Measurements from ENCODE around the gene NRDC.
"Not testable (repeated sequence)": the region's sequence is repeated elsewhere in the genome, so short reads cannot be mapped to it uniquely, and the experiment has no call there.

Gene NRDC

DNA sequence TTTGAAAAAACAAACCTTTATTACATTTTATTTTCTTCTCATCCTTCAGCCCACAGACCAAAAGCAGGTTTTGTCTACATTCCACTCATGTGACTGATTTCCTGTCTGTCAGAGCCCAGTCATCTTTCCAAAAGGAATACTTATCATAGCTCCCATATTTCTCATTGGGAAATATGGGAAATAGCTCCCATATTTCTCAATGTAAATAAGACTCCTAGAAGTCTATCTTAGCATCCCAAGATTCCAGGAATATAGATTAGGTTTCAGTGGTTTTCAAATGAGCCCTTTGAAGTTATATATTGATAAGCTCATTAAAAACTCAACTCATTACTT lies 19.1 kb upstream of the NRDC start:
- no peak for DNase-seq (ENCODE audit: low read depth in 2 of 2)

DNA sequence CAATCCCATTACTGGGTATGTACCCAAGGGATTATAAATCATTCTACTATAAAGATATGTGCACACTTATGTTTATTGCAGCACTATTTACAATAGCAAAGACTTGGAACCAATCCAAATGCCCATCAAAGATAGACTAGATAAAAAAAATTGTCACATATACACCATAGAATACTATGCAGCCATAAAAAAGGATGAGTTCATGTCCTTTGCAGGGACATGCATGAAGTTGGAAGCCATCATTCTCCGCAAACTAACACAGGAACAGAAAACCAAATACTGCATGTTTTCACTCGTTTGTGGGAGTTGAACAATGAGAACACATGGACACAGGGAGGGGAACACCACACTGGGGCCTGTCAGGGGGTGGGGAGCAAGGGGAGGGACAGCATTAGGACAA lies 16.2 kb upstream of the NRDC start:
- DNase-seq (ENCODE audit: low read depth in 2 of 2): not testable (repeated sequence)

DNA sequence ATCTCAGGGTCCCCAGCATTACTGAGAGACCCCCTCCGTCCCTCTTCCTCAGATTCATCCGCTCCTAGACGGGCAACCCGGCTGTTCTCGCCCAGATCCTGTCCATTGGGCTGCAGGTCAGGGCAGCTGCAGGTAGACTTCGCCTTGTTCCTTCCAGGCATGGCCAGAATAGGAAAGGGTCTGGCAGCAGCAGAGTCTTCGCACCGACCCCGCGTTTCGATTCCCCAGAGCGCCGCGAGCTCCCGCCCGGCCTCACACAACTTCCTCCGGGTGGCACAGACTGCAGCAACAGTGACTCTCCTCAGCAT lies 265 bp downstream of the NRDC start:
- DNase-seq (ENCODE audit: low read depth in 2 of 2): no peak

GRCh38 chr1:51877434-51878307 lies 856 bp downstream of the NRDC start:
- no peak for DNase-seq (ENCODE audit: low read depth in 2 of 2)

- DNase-seq (ENCODE audit: low read depth in 2 of 2): no peak
Observed at GRCh38 chr1:51875836-51876235, 2.7 kb downstream of the NRDC start.

DNA sequence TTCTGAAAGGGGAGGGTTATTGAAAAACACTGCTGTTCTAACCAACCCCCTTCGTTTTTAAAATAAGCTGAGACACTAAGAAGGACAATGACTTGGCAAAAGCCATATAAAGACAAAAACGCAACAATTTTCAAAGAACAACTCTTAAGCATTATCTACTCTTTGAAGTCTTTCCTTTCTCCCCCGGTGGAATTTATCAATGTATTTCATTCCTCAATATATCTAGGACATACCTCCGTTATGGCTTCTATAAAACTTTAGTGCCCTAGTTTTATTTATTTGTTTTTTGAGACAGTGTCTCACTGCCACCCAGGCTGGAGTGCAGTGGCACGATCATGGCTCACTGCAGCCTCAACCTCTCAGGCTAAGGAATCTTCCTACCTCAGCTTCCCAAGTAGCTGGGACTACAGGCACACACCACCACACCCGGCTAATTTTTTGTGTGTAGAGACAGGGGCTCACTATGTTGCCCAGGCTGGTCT lies 3.2 kb downstream of the NRDC start:
- no peak for DNase-seq (ENCODE audit: low read depth in 2 of 2)

DNA sequence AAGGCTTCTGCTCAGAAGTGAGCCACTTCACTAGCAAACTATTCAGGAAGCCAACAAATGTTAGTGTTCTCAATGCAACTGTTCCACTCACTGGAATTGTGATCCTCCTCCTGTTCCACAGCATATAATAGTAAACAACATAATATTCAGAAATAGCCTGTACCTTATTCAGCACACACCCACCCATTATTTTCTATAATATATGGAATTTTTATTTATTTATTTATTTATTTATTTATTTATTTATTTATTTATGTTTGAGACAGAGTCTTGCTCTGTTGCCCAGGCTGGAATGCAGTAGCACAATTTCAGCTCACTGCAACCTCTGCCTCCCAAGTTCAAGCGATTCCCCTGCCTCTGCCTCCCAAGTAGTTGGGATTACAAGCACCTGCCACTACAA lies 5.3 kb downstream of the NRDC start:
- not testable (repeated sequence) for DNase-seq (ENCODE audit: low read depth in 2 of 2)

DNA sequence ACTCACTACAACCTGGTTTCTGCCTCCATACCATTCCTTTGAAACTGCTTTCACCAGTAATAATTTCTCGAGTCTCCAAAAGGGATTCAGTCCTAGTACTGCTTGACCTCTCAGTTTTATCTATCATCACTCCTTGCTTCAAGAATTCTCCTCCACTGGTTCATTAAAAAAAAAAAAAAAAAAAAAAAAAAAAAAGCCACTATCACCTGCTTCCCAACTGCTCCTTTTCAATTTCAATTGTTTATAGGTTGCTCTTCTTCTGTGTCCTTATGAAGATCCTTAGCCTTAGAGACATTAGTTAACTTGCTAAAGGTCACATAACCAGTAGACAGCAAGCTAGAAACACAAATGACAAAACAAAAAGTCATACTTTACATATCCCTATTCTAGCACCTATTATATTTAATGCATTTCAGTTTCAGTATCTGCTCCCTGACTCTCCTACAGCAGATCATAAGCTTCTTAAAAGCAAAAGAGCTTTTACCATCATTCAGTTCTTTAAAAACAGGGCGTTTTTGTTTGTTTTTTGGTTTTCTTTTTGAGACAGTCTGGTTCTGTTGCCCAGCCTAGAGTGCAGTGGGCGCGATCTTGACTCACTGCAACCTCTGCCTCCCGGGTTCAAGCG lies 7.1 kb downstream of the NRDC start:
- DNase-seq (ENCODE audit: low read depth in 2 of 2): no peak

GRCh38 chr1:51870603-51871350 lies 7.8 kb downstream of the NRDC start:
- DNase-seq (ENCODE audit: low read depth in 2 of 2): no peak

GRCh38 chr1:51867479-51868232 lies 10.9 kb downstream of the NRDC start:
- no peak for DNase-seq (ENCODE audit: low read depth in 2 of 2)

DNA sequence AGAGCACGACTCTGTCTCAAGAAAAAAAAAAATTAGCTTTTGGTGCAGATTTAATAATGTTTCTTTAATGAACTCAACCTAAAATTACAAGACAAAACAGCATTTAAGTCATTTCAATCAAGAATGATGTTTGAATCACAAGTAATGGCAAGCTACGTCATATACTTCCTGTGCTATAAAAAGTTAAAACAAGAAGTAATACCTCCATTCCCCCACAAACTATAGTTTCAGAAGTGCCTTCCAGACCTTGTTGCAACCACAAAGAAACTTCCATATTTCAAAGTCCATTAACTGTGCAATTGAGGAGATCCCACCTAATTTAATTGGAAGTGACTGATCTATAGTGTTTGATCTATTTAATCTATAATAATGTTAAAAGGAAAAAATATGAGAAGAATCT lies 15.1 kb downstream of the NRDC start:
- no peak for DNase-seq (ENCODE audit: low read depth in 2 of 2)

GRCh38 chr1:51861669-51862068 lies 16.9 kb downstream of the NRDC start:
- no peak for DNase-seq (ENCODE audit: low read depth in 2 of 2)

DNA sequence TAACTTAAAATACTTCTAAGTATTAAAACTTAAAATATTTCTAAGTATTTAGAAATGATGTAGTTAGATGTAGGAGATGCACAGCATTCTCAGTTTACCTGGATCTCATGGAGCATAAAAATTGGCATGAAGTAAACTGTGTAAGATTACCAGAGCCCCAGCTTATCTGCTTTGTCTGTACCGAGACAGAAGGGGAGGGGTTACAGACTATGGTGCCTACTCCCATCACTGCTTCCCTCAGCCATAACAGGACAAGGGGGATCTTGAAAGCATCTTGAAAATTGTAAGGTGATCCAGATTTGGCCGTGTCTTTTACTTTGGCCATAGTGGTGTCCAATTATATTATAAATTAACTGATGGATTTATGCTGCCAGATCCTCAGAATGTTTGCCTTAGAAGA lies 18.8 kb downstream of the NRDC start:
- no peak for DNase-seq (ENCODE audit: low read depth in 2 of 2)

DNA sequence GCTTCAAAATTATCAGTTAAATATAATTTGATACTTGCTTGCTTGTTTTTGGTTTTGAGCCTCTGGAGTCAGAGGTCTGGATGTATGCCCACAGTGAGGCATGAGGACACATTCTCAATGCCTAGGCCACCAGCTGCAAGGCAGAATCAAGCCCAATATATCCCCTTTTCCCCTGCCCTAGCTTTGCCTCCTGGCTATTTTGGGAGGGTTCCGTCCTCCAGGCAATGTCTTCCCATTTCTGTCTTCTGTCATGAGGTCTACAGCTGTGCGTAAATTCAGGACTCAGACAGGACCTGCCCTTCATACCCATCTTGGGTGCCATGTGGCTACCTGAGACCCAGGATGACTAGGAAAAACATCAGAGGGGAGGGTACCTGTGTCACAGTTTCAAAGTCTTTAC lies 19.2 kb downstream of the NRDC start:
- no peak for DNase-seq (ENCODE audit: low read depth in 2 of 2)

DNA sequence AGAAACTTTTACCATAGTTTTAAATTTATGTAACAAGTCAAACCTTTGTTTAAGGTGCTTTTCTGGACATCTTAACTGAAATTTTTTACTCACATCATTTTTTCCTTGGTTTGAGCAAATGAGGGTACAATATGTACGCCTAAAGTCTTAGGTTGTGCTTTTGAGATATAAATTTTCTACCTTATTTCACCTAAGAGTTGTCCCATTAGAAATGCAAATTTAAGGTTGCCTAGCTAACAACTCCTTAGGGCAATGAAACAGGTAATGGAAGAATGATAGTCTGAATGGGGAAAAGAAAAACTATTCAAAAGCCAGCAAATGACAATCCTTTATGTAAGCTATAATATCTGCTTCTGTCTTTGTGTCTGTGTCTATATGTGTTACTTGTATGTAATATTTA lies 19.6 kb downstream of the NRDC start:
- DNase-seq (ENCODE audit: low read depth in 2 of 2): no peak

DNA sequence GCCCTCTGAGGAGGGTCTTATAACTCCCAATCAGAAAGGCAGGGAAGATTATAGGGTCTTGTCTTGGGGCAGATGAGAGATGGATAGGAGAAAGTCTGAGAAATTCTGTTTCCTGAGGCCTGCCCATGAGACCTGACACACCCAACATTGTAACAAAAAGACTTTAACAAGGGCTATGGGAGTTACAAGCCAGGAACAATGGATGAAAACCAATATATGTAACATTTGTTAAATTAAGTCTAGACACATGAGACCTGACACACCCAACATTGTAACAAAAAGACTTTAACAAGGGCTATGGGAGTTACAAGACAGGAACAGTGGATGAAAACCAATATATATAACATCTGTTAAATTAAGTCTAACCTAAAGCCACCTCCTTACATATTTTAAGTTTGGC lies 21.8 kb downstream of the NRDC start:
- no peak for DNase-seq (ENCODE audit: low read depth in 2 of 2)

DNA sequence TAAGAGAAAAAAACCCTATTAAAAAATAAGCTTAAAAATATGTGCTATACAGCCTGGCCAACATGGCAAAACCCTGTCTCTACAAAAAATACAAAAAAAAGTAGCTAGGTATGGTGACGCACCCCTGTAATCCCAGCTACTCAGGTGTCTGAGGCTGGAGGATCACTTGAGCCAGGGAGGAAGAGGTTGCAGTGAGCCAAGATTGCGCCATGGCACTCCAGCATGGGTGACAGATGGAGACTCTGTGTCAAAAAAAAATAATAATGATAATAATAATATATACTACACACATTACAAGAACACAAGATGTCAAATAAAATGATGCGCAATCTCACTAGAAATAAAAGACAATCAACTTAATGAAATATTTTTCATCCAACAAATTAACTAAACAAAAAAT lies 22.9 kb downstream of the NRDC start:
- no peak for DNase-seq (ENCODE audit: low read depth in 2 of 2)

DNA sequence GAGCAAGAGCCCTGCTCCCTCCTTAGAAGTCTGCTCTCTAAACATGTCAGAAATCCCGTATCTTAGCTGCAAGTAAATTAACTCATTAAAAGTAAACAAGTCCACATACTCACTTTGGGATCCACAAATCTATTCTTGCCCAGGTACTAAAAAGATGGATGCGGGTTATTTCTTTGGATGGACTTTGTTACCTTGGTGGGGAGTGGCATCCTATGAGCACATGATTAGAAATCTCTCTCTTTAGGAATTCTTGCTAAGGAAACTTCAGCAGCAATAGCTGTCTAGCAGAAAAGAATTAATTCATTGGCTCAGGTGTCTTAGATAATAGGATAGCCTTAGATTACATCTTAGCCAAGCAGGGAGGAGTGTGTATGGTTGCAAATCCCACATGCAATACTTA lies 25.2 kb downstream of the NRDC start:
- no peak for DNase-seq (ENCODE audit: low read depth in 2 of 2)

- no peak for DNase-seq (ENCODE audit: low read depth in 2 of 2)
Observed at GRCh38 chr1:51851882-51852396, 26.6 kb downstream of the NRDC start.

GRCh38 chr1:51850420-51851223 lies 27.9 kb downstream of the NRDC start:
- DNase-seq (ENCODE audit: low read depth in 2 of 2): no peak

DNA sequence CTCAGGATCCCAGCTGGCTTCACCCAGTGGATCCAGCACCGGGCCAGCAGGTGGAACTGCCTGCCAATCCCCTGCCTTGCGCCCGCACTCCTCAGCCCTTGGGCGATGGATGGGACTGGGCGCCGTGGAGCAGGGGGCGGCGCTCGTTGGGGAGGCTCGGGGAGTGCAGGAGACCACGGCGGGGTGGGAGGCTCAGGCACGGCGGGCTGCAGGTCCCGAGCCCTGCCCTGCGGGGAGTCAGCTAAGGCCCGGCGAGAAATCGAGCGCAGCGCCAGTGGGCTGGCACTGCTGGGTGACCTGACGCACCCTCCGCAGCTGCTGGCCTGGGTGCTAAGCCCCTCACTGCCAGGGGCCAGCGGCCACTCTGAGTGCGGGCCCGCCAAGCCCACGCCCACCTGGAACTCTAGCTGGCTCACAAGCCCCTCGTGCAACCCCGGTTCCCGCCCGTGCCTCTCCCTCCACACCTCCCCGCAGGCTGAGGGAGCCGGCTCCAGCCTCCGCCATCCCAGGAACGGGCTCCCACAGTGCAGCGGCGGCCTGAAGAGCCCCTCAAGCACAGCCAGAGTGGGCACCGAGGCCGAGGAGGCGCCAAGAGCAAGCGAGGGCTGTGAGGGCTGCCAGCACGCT lies 31.1 kb downstream of the NRDC start:
- DNase-seq (ENCODE audit: low read depth in 2 of 2): no peak
